Measurements from ENCODE around the gene CELF2. TPM values are rescaled to one million over a fixed set of nuclear protein-coding genes. Genes with fewer than 3 reads are reported as not detected.

CELF2 gene
- total RNA-seq, 1 experiment from 2014 or later = 28.7 TPM

DNA sequence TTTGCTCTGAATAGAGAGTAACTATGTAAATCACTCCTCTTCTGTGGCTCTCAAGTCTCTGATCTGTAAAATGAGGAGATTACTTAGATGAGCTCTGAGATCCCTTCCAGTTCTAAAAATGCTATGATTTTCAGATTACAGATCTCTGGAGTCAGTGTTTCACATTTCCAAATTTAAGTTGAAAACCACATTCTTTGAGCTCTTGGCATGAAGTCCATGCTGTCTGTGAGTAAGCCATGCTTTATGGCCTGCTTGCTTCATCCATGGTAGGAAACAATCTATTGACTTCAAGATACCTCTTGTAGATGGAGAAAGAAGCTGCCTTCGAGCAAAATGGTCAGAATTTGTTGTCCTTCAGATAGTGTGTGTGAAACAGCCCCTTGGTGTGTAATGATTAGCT, 64.9 kb downstream of the CELF2 start:
- Histone ChIP-seq H2BK20ac (ENCODE audit: low read depth, low read length, poor library complexity, severe bottlenecking) (no peak overlapping the region), H3K4ac (ENCODE audit: low read depth, low read length) (no peak overlapping the region), H3K79me1 (ENCODE audit: insufficient read depth, low read depth, low read length, poor library complexity, severe bottlenecking) (no peaks in the 10 kb centered on the region), H3K4me1 (ENCODE audit: insufficient read depth, low read length) (no peaks in the 10 kb centered on the region; the same call in 1 of the 2 replicates), H3K14ac (ENCODE audit: insufficient read depth, low read length) (no peak overlapping the region), H3K18ac (ENCODE audit: insufficient read length, low read depth, low read length) (no peak overlapping the region), H2BK120ac (ENCODE audit: low read depth, low read length, poor library complexity, severe bottlenecking) (no peak overlapping the region), H3K9ac (ENCODE audit: extremely low read depth, insufficient read length, low read length) (no peak overlapping the region), H2BK12ac (ENCODE audit: insufficient read length, low read depth, low read length) (no peak overlapping the region), H3K27ac (ENCODE audit: insufficient read length, low read depth, low read length) (no peak overlapping the region), H3K27me3 (ENCODE audit: insufficient read depth, low read length) (no peaks in the 10 kb centered on the region), H4K5ac (ENCODE audit: insufficient read length, low read depth, low read length) (no peak overlapping the region), H3K23me2 (ENCODE audit: insufficient read length, low read depth, low read length, poor library complexity, severe bottlenecking) (no peaks in the 10 kb centered on the region), H2BK5ac (ENCODE audit: insufficient read length, low read length) (no peak overlapping the region), H3T11ph (ENCODE audit: low read length) (no peak overlapping the region), H2AK5ac (ENCODE audit: insufficient read length, low read length) (no peak overlapping the region), H3K56ac (ENCODE audit: insufficient read length, low read depth, low read length) (no peak overlapping the region), H4K91ac (ENCODE audit: insufficient read length, low read depth, low read length) (no peak overlapping the region), H3K9me3 (ENCODE audit: control insufficient read depth, low read depth, low read length) (no peaks in the 10 kb centered on the region), H4K20me1 (ENCODE audit: control insufficient read depth, insufficient read depth, insufficient read length) (no peaks in the 10 kb centered on the region), H3K79me2 (ENCODE audit: insufficient read depth, low read length) (no peaks in the 10 kb centered on the region), H4K8ac (replicated peaks; ENCODE audit: insufficient read length, low read depth, low read length) (no peak overlapping the region), H2BK15ac (ENCODE audit: low read depth, low read length) (no peak overlapping the region), H3K23ac (ENCODE audit: insufficient read length, low read depth, low read length) (no peak overlapping the region), H3K4me2 (ENCODE audit: insufficient read depth, insufficient read length, low read length) (no peak overlapping the region), H2AFZ (ENCODE audit: low read length) (no peak overlapping the region)
- Mint-ChIP-seq H3K4me3 (no peak overlapping the region), H3K9me3 (no peaks in the 10 kb centered on the region), H3K4me1 (peaks cover 3 to 11% of the 10 kb centered on the region in 2 experiments), H3K27me3 (ENCODE audit: low read depth) (no peaks in the 10 kb centered on the region), H3K27ac (no peak overlapping the region), H3K36me3 (ENCODE audit: insufficient read depth in 1 of 3, low read depth in 3 of 3) (no peaks in the 10 kb centered on the region)
- no CpG with 5 or more reads among the region's 1 CpG for WGBS (ENCODE audit: extremely low coverage, insufficient read length, low lambda C conversion rate)
- no peak for DNase-seq
- TF ChIP-seq, protein P1, sequence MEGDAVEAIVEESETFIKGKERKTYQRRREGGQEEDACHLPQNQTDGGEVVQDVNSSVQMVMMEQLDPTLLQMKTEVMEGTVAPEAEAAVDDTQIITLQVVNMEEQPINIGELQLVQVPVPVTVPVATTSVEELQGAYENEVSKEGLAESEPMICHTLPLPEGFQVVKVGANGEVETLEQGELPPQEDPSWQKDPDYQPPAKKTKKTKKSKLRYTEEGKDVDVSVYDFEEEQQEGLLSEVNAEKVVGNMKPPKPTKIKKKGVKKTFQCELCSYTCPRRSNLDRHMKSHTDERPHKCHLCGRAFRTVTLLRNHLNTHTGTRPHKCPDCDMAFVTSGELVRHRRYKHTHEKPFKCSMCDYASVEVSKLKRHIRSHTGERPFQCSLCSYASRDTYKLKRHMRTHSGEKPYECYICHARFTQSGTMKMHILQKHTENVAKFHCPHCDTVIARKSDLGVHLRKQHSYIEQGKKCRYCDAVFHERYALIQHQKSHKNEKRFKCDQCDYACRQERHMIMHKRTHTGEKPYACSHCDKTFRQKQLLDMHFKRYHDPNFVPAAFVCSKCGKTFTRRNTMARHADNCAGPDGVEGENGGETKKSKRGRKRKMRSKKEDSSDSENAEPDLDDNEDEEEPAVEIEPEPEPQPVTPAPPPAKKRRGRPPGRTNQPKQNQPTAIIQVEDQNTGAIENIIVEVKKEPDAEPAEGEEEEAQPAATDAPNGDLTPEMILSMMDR (conservative IDR thresholded peaks at IDR 0.05) = no peak
